ENCODE data around the gene SIGLEC1. TPM values are rescaled to one million over a fixed set of nuclear protein-coding genes. Genes with fewer than 3 reads are reported as not detected.
A peak's percentile ranks its signal among the peaks of the same experiment; 100 is the strongest.

SIGLEC1 gene
- total RNA-seq, 3 donors from 2014 or later = 2.0 to 32.0 (median 6.9) TPM

- Histone ChIP-seq H3K36me3 (no peaks in the 10 kb centered on the region), H3K4me1 (peaks cover 0 to 7% of the 10 kb centered on the region in 2 donors), H3K27me3 (peaks cover 0 to 56% of the 10 kb centered on the region in 2 donors), H3K4me3 (no peak overlapping the region), H3K9me3 (no peaks in the 10 kb centered on the region), H3K27ac (peak overlapping the region in 1 of 2 donors; percentile 12)
- no peak for DNase-seq (ENCODE audit: low spot score in 2 of 2)
- intact Hi-C loops (cut with DNase I; ENCODE audit: low total_unique reads) = no loop called here
- TF ChIP-seq POLR2AphosphoS5 (IDR thresholded peaks at IDR 0.05) = no peak
- no peak for TF ChIP-seq POLR2A (IDR thresholded peaks at IDR 0.05)
- TF ChIP-seq, protein P1, sequence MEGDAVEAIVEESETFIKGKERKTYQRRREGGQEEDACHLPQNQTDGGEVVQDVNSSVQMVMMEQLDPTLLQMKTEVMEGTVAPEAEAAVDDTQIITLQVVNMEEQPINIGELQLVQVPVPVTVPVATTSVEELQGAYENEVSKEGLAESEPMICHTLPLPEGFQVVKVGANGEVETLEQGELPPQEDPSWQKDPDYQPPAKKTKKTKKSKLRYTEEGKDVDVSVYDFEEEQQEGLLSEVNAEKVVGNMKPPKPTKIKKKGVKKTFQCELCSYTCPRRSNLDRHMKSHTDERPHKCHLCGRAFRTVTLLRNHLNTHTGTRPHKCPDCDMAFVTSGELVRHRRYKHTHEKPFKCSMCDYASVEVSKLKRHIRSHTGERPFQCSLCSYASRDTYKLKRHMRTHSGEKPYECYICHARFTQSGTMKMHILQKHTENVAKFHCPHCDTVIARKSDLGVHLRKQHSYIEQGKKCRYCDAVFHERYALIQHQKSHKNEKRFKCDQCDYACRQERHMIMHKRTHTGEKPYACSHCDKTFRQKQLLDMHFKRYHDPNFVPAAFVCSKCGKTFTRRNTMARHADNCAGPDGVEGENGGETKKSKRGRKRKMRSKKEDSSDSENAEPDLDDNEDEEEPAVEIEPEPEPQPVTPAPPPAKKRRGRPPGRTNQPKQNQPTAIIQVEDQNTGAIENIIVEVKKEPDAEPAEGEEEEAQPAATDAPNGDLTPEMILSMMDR (IDR thresholded peaks at IDR 0.05) = no peak
These were observed 38.0 kb downstream of the SIGLEC1 start for GRCh38 chr20:3674447-3674846.

DNA sequence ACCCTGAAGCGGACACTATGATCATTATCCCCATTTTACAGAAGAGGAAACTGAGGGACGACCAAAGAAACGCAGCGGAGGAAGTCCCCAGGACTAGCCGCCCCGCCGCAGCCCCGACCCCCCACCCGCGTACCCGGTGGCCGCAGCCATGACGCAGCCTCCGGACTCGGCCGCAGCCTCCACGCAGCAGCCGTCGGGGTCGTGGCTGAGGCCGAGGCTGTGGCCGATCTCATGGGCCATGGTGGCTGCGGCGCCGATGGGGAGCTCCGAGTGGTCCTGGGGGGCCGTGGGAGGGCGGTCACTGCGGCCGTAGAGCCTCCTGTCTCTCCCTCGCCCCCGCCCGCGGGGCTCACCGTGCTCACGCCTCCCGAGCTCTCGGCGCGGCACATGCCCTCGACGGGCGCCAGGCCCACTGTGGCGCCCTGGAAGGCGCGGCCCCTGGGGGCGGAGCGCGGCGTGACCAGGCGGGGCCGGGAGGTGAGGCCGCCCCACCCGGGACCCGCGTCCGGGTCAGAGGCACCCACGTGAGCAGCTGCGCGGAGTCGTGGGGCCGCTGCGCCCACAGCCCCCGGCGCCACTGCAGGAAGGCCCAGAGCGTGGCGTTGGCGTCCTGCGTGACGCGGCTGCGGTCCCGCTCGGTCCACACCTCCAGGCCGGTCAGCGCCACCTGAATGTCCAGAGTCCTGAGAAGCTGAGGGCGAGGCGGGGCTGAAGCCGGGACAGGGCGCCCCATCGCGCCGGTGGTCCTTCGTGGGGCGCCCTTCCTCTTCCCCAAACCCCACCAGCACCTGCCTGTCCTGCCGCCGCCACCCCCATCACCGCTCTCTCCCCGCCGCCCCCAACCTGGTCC lies 39.0 kb downstream of the SIGLEC1 start:
- no peak overlapping the region for H3K27ac ChIP-seq
- no peak overlapping the region for H3K4me3 ChIP-seq
- H3K4me1 ChIP-seq = peaks cover 0 to 7% of the 10 kb centered on the region in 2 donors
- peaks cover 0 to 56% of the 10 kb centered on the region in 2 donors for H3K27me3 ChIP-seq
- no peaks in the 10 kb centered on the region for H3K9me3 ChIP-seq
- no peak for TF ChIP-seq POLR2AphosphoS5 (IDR thresholded peaks at IDR 0.05)
- no peak for TF ChIP-seq POLR2A (IDR thresholded peaks at IDR 0.05)
- TF ChIP-seq, protein P1 (IDR thresholded peaks at IDR 0.05) = no peak
- intact Hi-C loops (cut with DNase I; ENCODE audit: low total_unique reads) = no loop called here
- H3K36me3 ChIP-seq = no peaks in the 10 kb centered on the region
- no peak for DNase-seq (ENCODE audit: low spot score in 2 of 2)

DNA sequence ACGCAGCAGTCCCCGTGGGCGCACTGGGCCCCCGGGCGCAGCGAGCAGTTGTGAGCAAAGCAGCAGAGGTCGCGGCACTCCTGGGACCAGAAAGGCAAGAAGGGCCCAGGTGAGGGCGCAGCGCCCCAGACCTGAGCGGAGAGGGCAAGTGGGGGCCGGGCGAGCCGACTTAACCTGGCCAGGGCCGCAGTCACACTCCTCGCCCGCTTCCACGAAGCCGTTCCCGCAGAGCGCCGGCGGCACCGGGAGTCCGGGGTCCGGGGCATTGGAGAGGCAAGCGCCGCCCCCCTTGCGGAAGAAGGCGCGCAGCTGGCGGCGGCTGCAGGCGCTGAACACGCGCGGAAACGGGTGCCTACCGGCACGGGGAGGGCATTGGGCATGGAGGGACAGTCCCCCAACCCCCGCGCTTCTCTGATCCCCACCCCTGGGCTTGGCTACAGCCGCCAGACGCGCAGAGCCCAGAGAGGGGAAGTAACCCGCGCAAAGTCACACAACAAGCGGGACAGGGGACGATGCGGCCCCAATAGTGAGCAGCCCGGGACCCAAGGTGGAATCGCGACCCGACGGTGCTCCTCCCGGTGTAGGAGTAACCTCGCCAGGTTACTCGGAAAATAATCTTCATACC lies 39.7 kb downstream of the SIGLEC1 start:
- no peak for DNase-seq (ENCODE audit: low spot score in 2 of 2)
- no peak overlapping the region for H3K27ac ChIP-seq
- H3K9me3 ChIP-seq = no peaks in the 10 kb centered on the region
- peak overlapping the region in 2 of 3 donors; percentile 22 to 51 for H3K4me3 ChIP-seq
- H3K4me1 ChIP-seq = peaks cover 0 to 7% of the 10 kb centered on the region in 2 donors
- H3K27me3 ChIP-seq = peaks cover 0 to 56% of the 10 kb centered on the region in 2 donors
- H3K36me3 ChIP-seq = no peaks in the 10 kb centered on the region
- no peak for TF ChIP-seq POLR2AphosphoS5 (IDR thresholded peaks at IDR 0.05)
- TF ChIP-seq, protein P1 (IDR thresholded peaks at IDR 0.05) = no peak
- TF ChIP-seq POLR2A (IDR thresholded peaks at IDR 0.05) = no peak
- intact Hi-C loops (cut with DNase I; ENCODE audit: low total_unique reads) = no loop called here

DNA sequence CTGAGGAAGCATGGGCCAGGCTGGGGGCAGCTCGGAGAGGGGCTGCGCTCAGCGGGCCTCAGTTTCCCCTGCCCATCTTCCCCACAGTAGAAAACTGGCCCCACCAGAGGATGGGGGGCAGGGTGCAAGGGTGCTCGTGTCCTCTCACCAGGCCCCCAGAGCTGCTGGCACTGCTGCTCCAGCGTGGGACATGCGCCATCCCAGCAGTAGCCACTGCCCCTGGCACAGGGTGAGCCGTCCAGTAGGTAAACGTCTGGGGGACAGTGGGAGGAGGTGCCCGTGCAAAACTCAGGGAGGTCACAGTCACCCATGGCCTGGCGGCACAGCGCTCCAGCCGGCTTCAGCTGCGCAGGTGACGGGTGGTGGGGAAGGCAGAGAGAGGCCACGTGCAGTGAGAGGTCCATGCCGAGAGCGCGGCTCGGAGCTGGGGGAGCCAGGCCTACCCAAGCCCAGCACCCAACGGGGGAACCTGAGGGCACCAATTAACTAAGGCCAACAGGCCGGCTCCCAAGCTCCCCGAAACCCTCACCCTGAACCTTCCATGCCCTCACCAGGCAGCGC lies 40.3 kb downstream of the SIGLEC1 start:
- peaks cover 0 to 4% of the 10 kb centered on the region in 2 donors for H3K4me1 ChIP-seq
- peaks cover 0 to 56% of the 10 kb centered on the region in 2 donors for H3K27me3 ChIP-seq
- TF ChIP-seq POLR2A (IDR thresholded peaks at IDR 0.05) = no peak
- TF ChIP-seq, protein P1 (IDR thresholded peaks at IDR 0.05) = no peak
- TF ChIP-seq POLR2AphosphoS5 (IDR thresholded peaks at IDR 0.05) = no peak
- intact Hi-C loops (cut with DNase I; ENCODE audit: low total_unique reads) = no loop called here
- peak overlapping the region in 1 of 3 donors; percentile 51 for H3K4me3 ChIP-seq
- H3K9me3 ChIP-seq = no peaks in the 10 kb centered on the region
- no peak for DNase-seq (ENCODE audit: low spot score in 2 of 2)
- H3K36me3 ChIP-seq = no peaks in the 10 kb centered on the region
- H3K27ac ChIP-seq = no peak overlapping the region
